Esophagus muscularis mucosa (tissue), 4 donors: ENCODE data around the gene CUL4A.

Experiments
- CTCF ChIP-seq, 3 experiments: fragments of 200-600 bp in 2 of 3; fragments of 450-650 bp in 1 of 3; sonication (generic) in 2 of 3; IDR thresholded peaks; one replicate each; pipeline ENCODE4 v1.5.1; 2017 to 2019; ENCODE audit warnings: antibody characterized with exemption in 3 of 3, mild to moderate bottlenecking in 2 of 3, moderate library complexity in 1 of 3
- EP300 ChIP-seq: sonication (generic); formaldehyde crosslinking; IDR thresholded peaks from one replicate; pipeline ENCODE4 v1.6.1; 2017; ENCODE audit warnings: antibody characterized with exemption
- POLR2A ChIP-seq: fragments of 450-650 bp; IDR thresholded peaks from one replicate; pipeline ENCODE4 v1.6.1; 2017; ENCODE audit warnings: antibody characterized with exemption, moderate library complexity, mild to moderate bottlenecking, low read depth

- TF ChIP-seq POLR2A = no peak
- TF ChIP-seq EP300 = no peak
- TF ChIP-seq CTCF (IDR thresholded peaks at IDR 0.05) = no peak
Observed at GRCh38 chr13:113297370-113298042, 88.1 kb downstream of the CUL4A start.
